Stomach (tissue), 9 donors: ENCODE data around the gene ANKS1B. TPM values are rescaled to one million over a fixed set of nuclear protein-coding genes. Genes with fewer than 3 reads are reported as not detected.

Experiments
- DNase-seq, 2 donors: peaks; one replicate each; pipeline versions ENCODE4 v3.0.0 to v3.0.0-alpha.2; 2013 to 2019
- H3K27ac ChIP-seq, 5 donors: fragments of 200-600 bp in 4 of 5; sonication (generic) in 4 of 5; one replicate each; pipeline ENCODE4 v1.5.1; 2013 to 2019; ENCODE audit warnings: mild to moderate bottlenecking in 1 of 5, moderate library complexity in 1 of 5
- H3K27me3 ChIP-seq, 3 donors: fragments of 200-600 bp; sonication (generic); one replicate each; pipeline ENCODE4 v1.5.1; 2017 to 2019; ENCODE audit warnings: mixed run types in 1 of 3
- H3K36me3 ChIP-seq, 4 donors: fragments of 200-600 bp; sonication (generic); 1 replicate in 3 of 4; 2 replicates in 1 of 4; pipeline ENCODE4 v1.5.1; 2016 to 2019
- H3K4me1 ChIP-seq, 4 donors: fragments of 200-600 bp; sonication (generic); one replicate each; pipeline ENCODE4 v1.5.1; 2016 to 2019
- H3K4me3 ChIP-seq, 4 donors: fragments of 200-600 bp; sonication (generic) in 3 of 4; one replicate each; pipeline ENCODE4 v1.5.1; 2016 to 2019; ENCODE audit warnings: mild to moderate bottlenecking in 1 of 4
- H3K9me3 ChIP-seq, 4 donors: fragments of 200-600 bp; sonication (generic); one replicate each; pipeline ENCODE4 v1.5.1; 2016 to 2019
- CTCF ChIP-seq, 7 experiments: fragments of 450-650 bp in 4 of 7; fragments of 200-600 bp in 3 of 7; sonication (generic) in 3 of 7; IDR thresholded peaks; one replicate each; pipeline ENCODE4 v1.5.1; 2016 to 2019; ENCODE audit warnings: antibody characterized with exemption in 7 of 7, control low read depth in 2 of 7, mild to moderate bottlenecking in 1 of 7
- EP300 ChIP-seq: sonication (generic); formaldehyde crosslinking; IDR thresholded peaks from one replicate; pipeline ENCODE4 v1.6.1; 2017; ENCODE audit warnings: antibody characterized with exemption
- POLR2A ChIP-seq, 4 donors: fragments of 450-650 bp; IDR thresholded peaks; one replicate each; pipeline ENCODE4 v1.6.1; 2016; ENCODE audit warnings: antibody characterized with exemption in 4 of 4, control low read depth in 2 of 4, mild to moderate bottlenecking in 1 of 4, moderate library complexity in 1 of 4
- POLR2AphosphoS5 ChIP-seq, 3 donors: sonication (generic); formaldehyde crosslinking; IDR thresholded peaks; one replicate each; pipeline ENCODE4 v1.6.1; 2016; ENCODE audit warnings: antibody characterized with exemption in 3 of 3
- WGBS, 5 donors: extraction: QIAGEN DNeasy Blood & Tissue Kit in 3 of 5; methylation state at CpG; one replicate each; pipeline versions ENCODE4 v1.1.5 to v1.1.7; 2013 to 2018; 5-methylcytosine and 5-hydroxymethylcytosine counted together
- intact Hi-C: fragments of 100-400 bp; cut with DNase I; formaldehyde crosslinking; loops from one replicate; pipeline ENCODE4 v1.15.1; 2023; ENCODE audit warnings: low total_unique reads
- polyA plus RNA-seq, 3 donors: library from polyadenylated mRNA; stranded (reverse); fragments of 200-250 nt; gene quantifications; one replicate each; pipeline ENCODE4 v1.2.3, GENCODE V29; 2013
- total RNA-seq, 5 donors: library from RNA; depleted of rRNA; stranded (reverse); fragments of >200 nt; gene quantifications; one replicate each; pipeline versions ENCODE4 v1.1.0 to v1.2.3, GENCODE V29; 2014 to 2016
- donor health status: healthy with polysubstance abuse.
- donor health status: Bipolar disorder and iron deficiency.
- donor health status: healthy.

ANKS1B gene
- total and polyA plus RNA-seq, 8 donors = 0.73 to 26.8 (median 2.2) TPM; not detected in 2

DNA sequence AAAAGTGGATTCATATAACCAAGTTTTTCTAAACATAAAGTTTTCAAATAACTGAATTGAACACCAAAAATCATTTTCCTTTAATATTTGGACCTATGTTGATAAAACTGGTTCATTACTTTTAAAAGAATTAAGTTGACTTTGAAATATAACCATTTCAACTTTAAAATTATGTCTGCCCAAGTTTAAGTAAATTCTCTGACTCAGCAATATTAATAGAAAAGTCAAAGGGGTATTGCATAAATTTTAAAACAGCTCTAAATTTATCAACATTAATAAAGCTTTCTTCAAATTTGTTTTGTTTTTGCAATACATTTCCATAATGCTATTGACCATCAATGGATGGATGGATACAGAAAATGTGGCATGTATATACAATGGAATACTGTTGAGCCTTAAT, 505.6 kb downstream of the ANKS1B start:
- Histone ChIP-seq H3K36me3 (no peaks in the 10 kb centered on the region), H3K9me3 (peaks cover 0 to 10% (median 4%) of the 10 kb centered on the region in 4 donors), H3K4me3 (no peak overlapping the region), H3K27ac (no peak overlapping the region), H3K27me3 (no peaks in the 10 kb centered on the region), H3K4me1 (no peaks in the 10 kb centered on the region)
- intact Hi-C loops = no loop called here
- DNase-seq = no peak
- TF ChIP-seq CTCF (IDR thresholded peaks at IDR 0.05) (no peak), POLR2AphosphoS5 (IDR thresholded peaks at IDR 0.05) (no peak), EP300 (no peak), POLR2A (IDR thresholded peaks at IDR 0.05) (no peak)

DNA sequence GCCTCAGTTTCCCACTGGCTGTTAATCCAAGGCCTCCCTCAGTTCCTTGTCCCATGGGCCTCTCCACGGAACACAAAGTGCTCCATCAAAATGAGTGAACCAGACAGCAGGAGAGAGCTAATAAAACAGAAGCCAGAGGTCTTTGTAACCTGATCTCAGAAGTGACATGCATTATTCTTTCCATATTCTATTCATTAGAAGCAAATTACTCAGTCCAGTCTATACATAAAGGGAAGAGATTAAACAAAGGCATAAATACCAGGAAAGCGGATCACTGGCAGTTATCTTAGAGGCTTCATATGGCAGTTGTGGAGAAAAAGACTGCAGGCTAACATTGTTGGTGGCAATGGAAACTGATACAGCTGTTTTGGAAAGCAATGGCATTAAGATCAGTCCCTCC, 507.8 kb downstream of the ANKS1B start:
- H3K36me3 ChIP-seq = no peaks in the 10 kb centered on the region
- intact Hi-C loops = no loop called here
- H3K4me1 ChIP-seq = no peaks in the 10 kb centered on the region
- peaks cover 0 to 9% (median under 1%) of the 10 kb centered on the region in 4 donors for H3K9me3 ChIP-seq
- TF ChIP-seq POLR2AphosphoS5 (IDR thresholded peaks at IDR 0.05) = no peak
- H3K27ac ChIP-seq = no peak overlapping the region
- no peak for DNase-seq
- H3K4me3 ChIP-seq = no peak overlapping the region
- no peaks in the 10 kb centered on the region for H3K27me3 ChIP-seq
- WGBS, 5 donors = 52 to 68% (median 57%) methylated on average over 2 of the region's 2 CpGs

- Histone ChIP-seq H3K27me3 (no peaks in the 10 kb centered on the region), H3K4me1 (peaks cover 0 to 13% (median 0%) of the 10 kb centered on the region in 4 donors), H3K27ac (no peak overlapping the region), H3K36me3 (no peaks in the 10 kb centered on the region), H3K4me3 (no peak overlapping the region), H3K9me3 (peaks cover 0 to 29% (median 7%) of the 10 kb centered on the region in 4 donors)
- TF ChIP-seq POLR2A (IDR thresholded peaks at IDR 0.05) (no peak), EP300 (no peak), CTCF (IDR thresholded peaks at IDR 0.05) (no peak), POLR2AphosphoS5 (IDR thresholded peaks at IDR 0.05) (no peak)
- 63 to 80% (median 67%) methylated on average over 3 to 4 of the region's 4 CpGs for WGBS, 5 donors
- no peak for DNase-seq
- intact Hi-C loops = no loop called here
Observed at GRCh38 chr12:99455350-99456035, 529.2 kb downstream of the ANKS1B start.

DNA sequence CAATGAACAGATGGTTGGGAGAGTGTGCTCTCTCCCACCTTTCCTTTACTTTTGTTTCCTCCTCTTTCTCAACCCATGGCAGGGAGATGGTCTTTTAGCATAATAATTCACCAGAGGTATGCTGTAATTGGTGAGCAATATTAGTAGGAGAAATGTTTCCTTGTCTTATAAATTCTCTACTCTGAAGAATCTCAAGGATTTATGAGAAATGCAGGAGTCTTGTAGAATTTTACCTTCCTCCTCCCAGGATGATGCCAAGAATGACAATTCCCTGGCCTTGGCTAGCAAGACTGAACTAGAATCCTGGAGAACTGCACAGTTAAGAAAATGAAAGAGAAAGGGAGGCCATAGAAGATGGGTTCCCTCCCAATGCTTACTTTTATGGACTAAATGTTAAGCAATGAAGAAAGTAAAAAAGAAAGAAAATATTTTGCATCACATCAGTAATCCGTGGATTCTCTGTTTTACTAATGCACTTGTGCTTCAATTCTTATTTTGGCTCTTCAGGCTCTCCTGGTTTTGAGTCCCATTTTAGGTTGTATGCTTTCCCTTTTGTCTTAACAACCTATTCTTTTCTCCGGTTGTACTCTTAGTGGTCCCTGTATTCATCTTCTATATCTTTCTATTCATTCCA, 530.1 kb downstream of the ANKS1B start:
- TF ChIP-seq POLR2AphosphoS5 (IDR thresholded peaks at IDR 0.05) = no peak
- TF ChIP-seq CTCF (IDR thresholded peaks at IDR 0.05) = no peak
- no peak for TF ChIP-seq EP300
- H3K4me3 ChIP-seq = no peak overlapping the region
- no peak overlapping the region for H3K27ac ChIP-seq
- no peaks in the 10 kb centered on the region for H3K36me3 ChIP-seq
- peaks cover 0 to 13% (median 0%) of the 10 kb centered on the region in 4 donors for H3K4me1 ChIP-seq
- WGBS, 5 donors = 71 to 85% (median 79%) methylated on average over 2 of the region's 2 CpGs
- H3K27me3 ChIP-seq = no peaks in the 10 kb centered on the region
- peaks cover 0 to 21% (median 7%) of the 10 kb centered on the region in 4 donors for H3K9me3 ChIP-seq
- intact Hi-C loops = no loop called here
- DNase-seq = no peak
